Endothelial cell of umbilical vein (primary cell): ENCODE measurements around the gene FANCI.

Source experiments
- EZH2 ChIP-seq: IDR thresholded peaks from 2 replicates; pipeline ENCODE4 v1.6.1; 2012; ENCODE audit warnings: borderline replicate concordance, low read depth, mild to moderate bottlenecking, moderate library complexity, low read length, inconsistent platforms; ENCODE audit not compliant: severe bottlenecking
- POLR2A ChIP-seq: IDR thresholded peaks from 2 replicates; pipeline ENCODE4 v1.6.1; 2012; ENCODE audit warnings: low read depth, mild to moderate bottlenecking, control low read depth, low read length
- POLR2AphosphoS5 ChIP-seq: IDR thresholded peaks from 2 replicates; pipeline ENCODE4 v1.6.1; 2012; ENCODE audit warnings: low read depth, mild to moderate bottlenecking, control low read depth, low read length, moderate library complexity; ENCODE audit not compliant: insufficient read depth
- TF ChIP-seq, protein P1 (sequence below), 2 donors: IDR thresholded peaks; 1 replicate in 1 of 2; 2 replicates in 1 of 2; pipeline ENCODE4 v1.5.1; 2011; ENCODE audit warnings: low read length in 2 of 2, mild to moderate bottlenecking in 2 of 2, moderate library complexity in 2 of 2, control low read depth in 1 of 2, inconsistent platforms in 1 of 2, low read depth in 1 of 2; ENCODE audit not compliant: insufficient read depth in 1 of 2; ENCODE audit errors: extremely low read depth in 1 of 2
- TF ChIP-seq, protein P2 (sequence below): IDR thresholded peaks from 2 replicates; pipeline ENCODE4 v1.6.1; 2011; ENCODE audit not compliant: insufficient read depth, insufficient read length

DNA sequence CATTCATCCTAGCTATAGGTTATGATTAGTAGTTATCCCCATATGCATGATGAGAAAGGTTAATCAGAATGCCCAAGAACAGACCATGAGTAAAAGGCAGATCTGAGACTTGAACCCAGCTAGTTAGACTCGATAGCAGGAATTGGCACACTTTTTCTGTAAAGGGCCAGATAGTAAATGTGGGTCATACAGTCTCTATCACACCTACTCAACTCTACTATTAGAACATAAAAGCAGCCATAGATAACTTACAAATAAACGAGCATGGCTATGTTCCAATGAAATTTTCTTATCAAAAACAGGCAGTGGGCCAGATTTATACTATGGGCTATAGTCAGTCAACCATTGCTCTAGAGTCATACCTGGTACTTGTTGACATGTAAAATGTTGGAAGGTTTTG, 66.2 kb downstream of the FANCI start:
- TF ChIP-seq POLR2A (no peak), POLR2AphosphoS5 (no peak), EZH2 (no peak)
- TF ChIP-seq, protein P1, sequence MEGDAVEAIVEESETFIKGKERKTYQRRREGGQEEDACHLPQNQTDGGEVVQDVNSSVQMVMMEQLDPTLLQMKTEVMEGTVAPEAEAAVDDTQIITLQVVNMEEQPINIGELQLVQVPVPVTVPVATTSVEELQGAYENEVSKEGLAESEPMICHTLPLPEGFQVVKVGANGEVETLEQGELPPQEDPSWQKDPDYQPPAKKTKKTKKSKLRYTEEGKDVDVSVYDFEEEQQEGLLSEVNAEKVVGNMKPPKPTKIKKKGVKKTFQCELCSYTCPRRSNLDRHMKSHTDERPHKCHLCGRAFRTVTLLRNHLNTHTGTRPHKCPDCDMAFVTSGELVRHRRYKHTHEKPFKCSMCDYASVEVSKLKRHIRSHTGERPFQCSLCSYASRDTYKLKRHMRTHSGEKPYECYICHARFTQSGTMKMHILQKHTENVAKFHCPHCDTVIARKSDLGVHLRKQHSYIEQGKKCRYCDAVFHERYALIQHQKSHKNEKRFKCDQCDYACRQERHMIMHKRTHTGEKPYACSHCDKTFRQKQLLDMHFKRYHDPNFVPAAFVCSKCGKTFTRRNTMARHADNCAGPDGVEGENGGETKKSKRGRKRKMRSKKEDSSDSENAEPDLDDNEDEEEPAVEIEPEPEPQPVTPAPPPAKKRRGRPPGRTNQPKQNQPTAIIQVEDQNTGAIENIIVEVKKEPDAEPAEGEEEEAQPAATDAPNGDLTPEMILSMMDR (IDR thresholded peaks at IDR 0.05; ENCODE audit: extremely low read depth in 1 of 2, insufficient read depth in 1 of 2, low read depth in 1 of 2, low read length in 2 of 2) = no peak
- TF ChIP-seq, protein P2, sequence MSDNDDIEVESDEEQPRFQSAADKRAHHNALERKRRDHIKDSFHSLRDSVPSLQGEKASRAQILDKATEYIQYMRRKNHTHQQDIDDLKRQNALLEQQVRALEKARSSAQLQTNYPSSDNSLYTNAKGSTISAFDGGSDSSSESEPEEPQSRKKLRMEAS = no peak
